ENCODE data around the gene UGT1A4. TPM values are rescaled to one million over a fixed set of nuclear protein-coding genes. Genes with fewer than 3 reads are reported as not detected.

The UGT1A4 gene
- total RNA-seq, 2 experiments from 2014 or later, result not detected

GRCh38 chr2:233822101-233822771, 103.7 kb downstream of the UGT1A4 start:
- peak; percentile 4 for DNase-seq
- ChIA-PET CTCF (no interaction called here), POLR2A (no interaction called here)
- Mint-ChIP-seq H3K36me3 (no peaks in the 10 kb centered on the region), H3K4me1 (ENCODE audit: low read depth) (no peaks in the 10 kb centered on the region), H3K27me3 (peaks cover 5% of the 10 kb centered on the region), H3K27ac (no peak overlapping the region), H3K4me3 (no peak overlapping the region), H3K9me3 (peaks cover 3% of the 10 kb centered on the region)
- intact Hi-C loops (cut with micrococcal nuclease), result no loop called here

Other genes with a start within 250 kb of the UGT1A4 start
- 10 to 100 TPM; 19.3 to 21.5 TPM for gene USP40, start 152.0 kb upstream of the UGT1A4 start, total RNA-seq
- gene UGT1A8, start 101.1 kb upstream of the UGT1A4 start, total RNA-seq, result not detected
- gene UGT1A10, start 82.3 kb upstream of the UGT1A4 start, total RNA-seq, result not detected
- not detected for gene UGT1A9, start 46.8 kb upstream of the UGT1A4 start, total RNA-seq
- not detected for gene UGT1A7, start 36.8 kb upstream of the UGT1A4 start, total RNA-seq
- not detected for gene UGT1A6, start 25.8 kb upstream of the UGT1A4 start, total RNA-seq
- not detected for gene UGT1A5, start 5.8 kb upstream of the UGT1A4 start, total RNA-seq
- not detected for gene UGT1A3, start 10.3 kb downstream of the UGT1A4 start, total RNA-seq
- gene UGT1A1, start 41.5 kb downstream of the UGT1A4 start, total RNA-seq, result not detected
- gene MROH2A, start 59.6 kb downstream of the UGT1A4 start, total RNA-seq, result not detected
- gene HJURP, start 135.8 kb downstream of the UGT1A4 start, total RNA-seq, result 100 to 1,000 TPM in 1 of 2 experiments, 10 to 100 TPM in 1; 98.4 to 102 TPM
- gene TRPM8, start 198.6 kb downstream of the UGT1A4 start, total RNA-seq, result not detected

All from activated CD4-positive, alpha-beta memory T cell treated with anti-CD3 and anti-CD28 coated beads for 36 hours (primary cell).